HCT116 (cell line): ENCODE results near the gene TTC19. TPM values are rescaled to one million over a fixed set of nuclear protein-coding genes. Genes with fewer than 3 reads are reported as not detected.
"Not testable (repeated sequence)": the region's sequence is repeated elsewhere in the genome, so short reads cannot be mapped to it uniquely, and the experiment has no call there.

Experiments
- ATAC-seq: fragments of 200-7000 bp; cut with Tn5 transposase; 2 replicates; pipeline ENCODE4 v1.9.1; 2020; ENCODE audit warnings: mild to moderate bottlenecking, moderate library complexity
- BruUV-seq: library from RNA; stranded (reverse); fragments of 400-500 nt; replicated peaks from 2 replicates; lab custom pipeline; 2021; lab: Mats Ljungman, UMichigan
- CTCF ChIA-PET: fragments of 300-600 bp; sonication (Branson Sonifier 250); formaldehyde crosslinking; loops from one replicate; lab custom pipeline; 2021; ENCODE audit warnings: antibody characterized with exemption; lab: Charles Lee
- POLR2A ChIA-PET: fragments of 300-600, 350-600 bp; sonication (Branson Sonifier 250); formaldehyde crosslinking; loops from one replicate; lab custom pipeline; 2021; ENCODE audit warnings: antibody characterized with exemption; lab: Charles Lee
- RAD21 ChIA-PET, 2 experiments: fragments of 300-600 bp; sonication (Branson Sonifier 250); formaldehyde crosslinking; loops; one replicate each; lab custom pipeline; 2023; ENCODE audit warnings: low total read pairs in 2 of 2; ENCODE audit not compliant: uncharacterized antibody in 2 of 2, unreplicated experiment in 2 of 2, low non-redundant PET in 1 of 2; lab: Charles Lee
- DNase-seq: peaks from one replicate; pipeline ENCODE4 v3.0.0-alpha.2; 2010; ENCODE audit warnings: low read depth, low spot score
- H2AFZ ChIP-seq: fragments of 200-600 bp; shearing (Covaris generic), sonication (generic); 2 replicates; pipeline ENCODE4 v1.6.1; 2017; ENCODE audit warnings: low read depth, mixed run types, mixed read lengths, antibody characterized with exemption, low read length; ENCODE audit not compliant: poor library complexity, severe bottlenecking
- H3K27ac ChIP-seq: 2 replicates; pipeline ENCODE4 v1.5.1; 2012; ENCODE audit warnings: low read depth, low read length
- H3K27me3 ChIP-seq: fragments of 200-600 bp; sonication (generic); 2 replicates; pipeline ENCODE4 v1.6.1; 2016; ENCODE audit warnings: mixed run types, low read length, mixed read lengths; ENCODE audit not compliant: insufficient read depth
- H3K36me3 ChIP-seq, 2 experiments: fragments of 200-500 bp in 1 of 2; fragments of 200-600 bp in 1 of 2; sonication (Bioruptor generic) in 1 of 2; sonication (generic) in 1 of 2; 2 replicates each; pipeline versions ENCODE4 v1.5.1 to v1.6.1; 2014 to 2016; ENCODE audit warnings: low read length in 2 of 2, inconsistent platforms in 1 of 2, mixed read lengths in 1 of 2, mixed run types in 1 of 2; ENCODE audit not compliant: insufficient read depth in 2 of 2, control insufficient read depth in 1 of 2
- H3K4me1 ChIP-seq, 2 experiments: fragments of 200-600 bp in 1 of 2; sonication (generic) in 1 of 2; 2 replicates each; pipeline versions ENCODE4 v1.5.1 to v1.6.1; 2012 to 2017; ENCODE audit warnings: low read length in 2 of 2, inconsistent platforms in 1 of 2, mild to moderate bottlenecking in 1 of 2, mixed read lengths in 1 of 2, mixed run types in 1 of 2, moderate library complexity in 1 of 2; ENCODE audit not compliant: insufficient read depth in 2 of 2, control insufficient read depth in 1 of 2
- H3K4me2 ChIP-seq: fragments of 200-600 bp; sonication (generic); 2 replicates; pipeline ENCODE4 v1.6.1; 2017; ENCODE audit warnings: mixed run types, low read length, mixed read lengths
- H3K4me3 ChIP-seq, 2 experiments: fragments of 200-600 bp in 1 of 2; sonication (generic) in 1 of 2; replicated peaks in 1 of 2; 2 replicates each; pipeline ENCODE4 v1.5.1; 2011 to 2016; ENCODE audit warnings: low read length in 2 of 2, control low read depth in 1 of 2, low read depth in 1 of 2, mild to moderate bottlenecking in 1 of 2, mixed read lengths in 1 of 2, mixed run types in 1 of 2
- H3K79me2 ChIP-seq: fragments of 200-600 bp; sonication (generic); 2 replicates; pipeline ENCODE4 v1.6.1; 2017; ENCODE audit warnings: mild to moderate bottlenecking, mixed run types, low read length, moderate library complexity, mixed read lengths; ENCODE audit not compliant: insufficient read depth
- H3K9ac ChIP-seq: fragments of 200-600 bp; sonication (generic); 2 replicates; pipeline ENCODE4 v1.6.1; 2016; ENCODE audit warnings: low read length, mixed read lengths
- H3K9me2 ChIP-seq: fragments of 200-600 bp; sonication (generic), shearing (Covaris generic); 2 replicates; pipeline ENCODE4 v1.6.1; 2017; ENCODE audit warnings: mixed run types, mild to moderate bottlenecking, moderate library complexity; ENCODE audit not compliant: insufficient read depth
- H3K9me3 ChIP-seq, 2 experiments: fragments of 200-500 bp in 1 of 2; fragments of 200-600 bp in 1 of 2; sonication (Bioruptor generic) in 1 of 2; sonication (generic) in 1 of 2; 2 replicates each; pipeline ENCODE4 v1.6.1; 2014 to 2017; ENCODE audit warnings: low read length in 2 of 2, mixed read lengths in 2 of 2, inconsistent platforms in 1 of 2, low read depth in 1 of 2, mild to moderate bottlenecking in 1 of 2, mixed run types in 1 of 2, moderate library complexity in 1 of 2; ENCODE audit not compliant: control insufficient read depth in 1 of 2, insufficient read depth in 1 of 2
- H4K20me1 ChIP-seq: fragments of 200-600 bp; sonication (generic), shearing (Covaris generic); 2 replicates; pipeline ENCODE4 v1.6.1; 2017; ENCODE audit warnings: mixed run types, mild to moderate bottlenecking, moderate library complexity; ENCODE audit not compliant: insufficient read depth
- CBX3 ChIP-seq: IDR thresholded peaks from 2 replicates; pipeline ENCODE4 v1.6.1; 2012; ENCODE audit warnings: low read depth
- EZH2 ChIP-seq: fragments of 200-600 bp; sonication (generic); IDR thresholded peaks from 2 replicates; pipeline ENCODE4 v1.6.1; 2017; ENCODE audit warnings: antibody characterized with exemption, mixed run types
- MAX ChIP-seq: IDR thresholded peaks from 2 replicates; pipeline ENCODE4 v1.6.1; 2012
- POLR2AphosphoS5 ChIP-seq: IDR thresholded peaks from 2 replicates; pipeline ENCODE4 v1.6.1; 2011; ENCODE audit warnings: mild to moderate bottlenecking, low read depth, low read length, moderate library complexity
- SIN3A ChIP-seq: IDR thresholded peaks from 2 replicates; pipeline ENCODE4 v1.6.1; 2012; ENCODE audit warnings: low read depth
- SRF ChIP-seq: IDR thresholded peaks from 2 replicates; pipeline ENCODE4 v1.6.1; 2012; ENCODE audit warnings: low read depth
- TCF7L2 ChIP-seq: IDR thresholded peaks from 2 replicates; pipeline ENCODE4 v1.7.0; 2011; ENCODE audit warnings: borderline replicate concordance, inconsistent platforms; ENCODE audit not compliant: insufficient read depth, insufficient read length; ENCODE audit errors: extremely low read depth
- YY1 ChIP-seq: IDR thresholded peaks from 2 replicates; pipeline ENCODE4 v1.6.1; 2011; ENCODE audit warnings: low read length, low read depth, moderate library complexity, mild to moderate bottlenecking; ENCODE audit not compliant: insufficient replicate concordance; ENCODE audit errors: extremely low read depth
- ZNF274 ChIP-seq: fragments of 200-500 bp; sonication (Bioruptor generic); IDR thresholded peaks from 2 replicates; pipeline ENCODE4 v1.6.1; 2014; ENCODE audit warnings: mild to moderate bottlenecking, low read depth, low read length, inconsistent platforms
- intact Hi-C: fragments of 100-400 bp; cut with micrococcal nuclease; formaldehyde crosslinking; loops from 2 replicates; pipeline ENCODE4 v1.10.0; 2022
- total RNA-seq: library from RNA; stranded (reverse); gene quantifications from one replicate; pipeline ENCODE4 v1.2.1, GENCODE V29; 2021; ENCODE audit not compliant: unreplicated experiment
- TF ChIP-seq, protein P1 (sequence below): IDR thresholded peaks from 2 replicates; pipeline ENCODE4 v1.6.1; 2011; ENCODE audit warnings: mild to moderate bottlenecking, low read length, moderate library complexity; ENCODE audit not compliant: insufficient replicate concordance; ENCODE audit errors: extremely low read depth
- TF ChIP-seq, protein P2 (sequence below): IDR thresholded peaks from 2 replicates; pipeline ENCODE4 v1.6.1; 2012; ENCODE audit warnings: low read depth
- TF ChIP-seq, protein P3 (sequence below), 3 experiments: fragments of 200-600 bp in 1 of 3; sonication (generic) in 1 of 3; IDR thresholded peaks in 2 of 3; conservative IDR thresholded peaks in 1 of 3; 2 replicates each; pipeline ENCODE4 v1.5.1; 2012 to 2017; ENCODE audit warnings: low read depth in 2 of 3, low read length in 2 of 3, antibody characterized with exemption in 1 of 3, borderline replicate concordance in 1 of 3, control low read depth in 1 of 3, mild to moderate bottlenecking in 1 of 3, mixed read lengths in 1 of 3, mixed run types in 1 of 3, moderate library complexity in 1 of 3; ENCODE audit not compliant: insufficient read depth in 1 of 3

TTC19 gene
- total RNA-seq, 1 experiment from 2014 or later, result 61.3 TPM

DNA sequence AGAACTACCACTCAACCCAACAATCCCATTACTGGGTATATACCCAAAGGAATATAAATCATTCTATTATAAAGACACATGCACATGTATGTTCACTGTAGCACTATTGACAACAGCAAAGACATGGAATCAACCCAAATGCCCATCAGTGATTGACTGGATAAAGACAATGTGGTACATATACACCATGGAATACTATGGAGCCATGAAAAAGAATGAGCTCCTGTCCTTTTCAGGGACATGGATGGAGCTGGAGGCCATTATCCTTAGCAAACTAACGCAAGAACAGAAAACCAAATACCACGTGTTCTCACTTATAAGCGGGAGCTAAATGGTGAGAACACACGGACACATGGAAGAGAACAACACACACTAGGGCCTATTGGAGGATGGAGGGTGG is 55.5 kb downstream of the TTC19 start:
- intact Hi-C loops, H2AFZ ChIP-seq, ATAC-seq, H3K4me1 ChIP-seq, CTCF ChIA-PET, H3K27ac ChIP-seq, H3K4me2 ChIP-seq, H3K9ac ChIP-seq, POLR2A ChIA-PET, DNase-seq, H4K20me1 ChIP-seq, H3K9me2 ChIP-seq, BruUV-seq, H3K9me3 ChIP-seq, H3K4me3 ChIP-seq, H3K27me3 ChIP-seq, RAD21 ChIA-PET: not testable (repeated sequence)
- Histone ChIP-seq H3K36me3 (peaks cover 11 to 18% of the 10 kb centered on the region in 2 experiments; a peak in 3 of 4 replicates), H3K79me2 (peaks cover 23% of the 10 kb centered on the region)

DNA sequence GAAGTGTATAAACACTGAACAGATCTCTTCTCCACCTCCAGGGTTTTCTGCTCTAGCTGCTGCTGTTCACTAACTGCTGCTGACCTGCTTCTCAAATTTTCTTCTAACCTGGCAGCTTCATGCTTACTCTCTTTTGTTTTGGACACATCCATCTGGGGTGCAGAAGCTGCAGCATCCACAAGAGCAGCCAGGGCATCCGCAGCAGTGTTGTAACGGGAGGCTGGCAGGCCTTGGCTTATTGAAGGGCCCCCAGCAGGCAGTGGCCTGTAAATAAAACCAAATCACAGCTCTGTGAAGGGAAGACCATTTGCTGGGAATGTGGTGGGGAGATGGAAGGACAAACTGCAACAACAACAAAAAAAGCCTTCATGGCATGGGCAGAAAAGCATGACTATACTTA is 62.0 kb downstream of the TTC19 start:
- no peaks in the 10 kb centered on the region for H3K27me3 ChIP-seq
- no peak overlapping the region for H3K4me3 ChIP-seq
- no peak overlapping the region for H2AFZ ChIP-seq
- CTCF ChIA-PET, result no interaction called here
- no peaks in the 10 kb centered on the region for H3K9me2 ChIP-seq
- H3K9ac ChIP-seq, result no peak overlapping the region
- no peak overlapping the region for H3K4me2 ChIP-seq
- H3K36me3 ChIP-seq, result peaks cover 32 to 36% of the 10 kb centered on the region in 2 experiments
- no peaks in the 10 kb centered on the region for H3K9me3 ChIP-seq
- no TSS peak for BruUV-seq
- H3K4me1 ChIP-seq, result no peaks in the 10 kb centered on the region
- ATAC-seq (no peak), DNase-seq (no peak)
- POLR2A ChIA-PET, result no interaction called here
- RAD21 ChIA-PET, result no interaction called here
- H4K20me1 ChIP-seq, result no peaks in the 10 kb centered on the region
- no peak overlapping the region for H3K27ac ChIP-seq
- no peaks in the 10 kb centered on the region for H3K79me2 ChIP-seq
- intact Hi-C loops, result no loop called here
- TF ChIP-seq SIN3A, result no peak
- no peak for TF ChIP-seq EZH2
- no peak for TF ChIP-seq TCF7L2
- no peak for TF ChIP-seq YY1
- no peak for TF ChIP-seq SRF
- TF ChIP-seq, protein P1, sequence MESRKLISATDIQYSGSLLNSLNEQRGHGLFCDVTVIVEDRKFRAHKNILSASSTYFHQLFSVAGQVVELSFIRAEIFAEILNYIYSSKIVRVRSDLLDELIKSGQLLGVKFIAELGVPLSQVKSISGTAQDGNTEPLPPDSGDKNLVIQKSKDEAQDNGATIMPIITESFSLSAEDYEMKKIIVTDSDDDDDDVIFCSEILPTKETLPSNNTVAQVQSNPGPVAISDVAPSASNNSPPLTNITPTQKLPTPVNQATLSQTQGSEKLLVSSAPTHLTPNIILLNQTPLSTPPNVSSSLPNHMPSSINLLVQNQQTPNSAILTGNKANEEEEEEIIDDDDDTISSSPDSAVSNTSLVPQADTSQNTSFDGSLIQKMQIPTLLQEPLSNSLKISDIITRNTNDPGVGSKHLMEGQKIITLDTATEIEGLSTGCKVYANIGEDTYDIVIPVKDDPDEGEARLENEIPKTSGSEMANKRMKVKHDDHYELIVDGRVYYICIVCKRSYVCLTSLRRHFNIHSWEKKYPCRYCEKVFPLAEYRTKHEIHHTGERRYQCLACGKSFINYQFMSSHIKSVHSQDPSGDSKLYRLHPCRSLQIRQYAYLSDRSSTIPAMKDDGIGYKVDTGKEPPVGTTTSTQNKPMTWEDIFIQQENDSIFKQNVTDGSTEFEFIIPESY, result no peak
- TF ChIP-seq, protein P2, sequence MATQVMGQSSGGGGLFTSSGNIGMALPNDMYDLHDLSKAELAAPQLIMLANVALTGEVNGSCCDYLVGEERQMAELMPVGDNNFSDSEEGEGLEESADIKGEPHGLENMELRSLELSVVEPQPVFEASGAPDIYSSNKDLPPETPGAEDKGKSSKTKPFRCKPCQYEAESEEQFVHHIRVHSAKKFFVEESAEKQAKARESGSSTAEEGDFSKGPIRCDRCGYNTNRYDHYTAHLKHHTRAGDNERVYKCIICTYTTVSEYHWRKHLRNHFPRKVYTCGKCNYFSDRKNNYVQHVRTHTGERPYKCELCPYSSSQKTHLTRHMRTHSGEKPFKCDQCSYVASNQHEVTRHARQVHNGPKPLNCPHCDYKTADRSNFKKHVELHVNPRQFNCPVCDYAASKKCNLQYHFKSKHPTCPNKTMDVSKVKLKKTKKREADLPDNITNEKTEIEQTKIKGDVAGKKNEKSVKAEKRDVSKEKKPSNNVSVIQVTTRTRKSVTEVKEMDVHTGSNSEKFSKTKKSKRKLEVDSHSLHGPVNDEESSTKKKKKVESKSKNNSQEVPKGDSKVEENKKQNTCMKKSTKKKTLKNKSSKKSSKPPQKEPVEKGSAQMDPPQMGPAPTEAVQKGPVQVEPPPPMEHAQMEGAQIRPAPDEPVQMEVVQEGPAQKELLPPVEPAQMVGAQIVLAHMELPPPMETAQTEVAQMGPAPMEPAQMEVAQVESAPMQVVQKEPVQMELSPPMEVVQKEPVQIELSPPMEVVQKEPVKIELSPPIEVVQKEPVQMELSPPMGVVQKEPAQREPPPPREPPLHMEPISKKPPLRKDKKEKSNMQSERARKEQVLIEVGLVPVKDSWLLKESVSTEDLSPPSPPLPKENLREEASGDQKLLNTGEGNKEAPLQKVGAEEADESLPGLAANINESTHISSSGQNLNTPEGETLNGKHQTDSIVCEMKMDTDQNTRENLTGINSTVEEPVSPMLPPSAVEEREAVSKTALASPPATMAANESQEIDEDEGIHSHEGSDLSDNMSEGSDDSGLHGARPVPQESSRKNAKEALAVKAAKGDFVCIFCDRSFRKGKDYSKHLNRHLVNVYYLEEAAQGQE, result no peak
- TF ChIP-seq, protein P3, sequence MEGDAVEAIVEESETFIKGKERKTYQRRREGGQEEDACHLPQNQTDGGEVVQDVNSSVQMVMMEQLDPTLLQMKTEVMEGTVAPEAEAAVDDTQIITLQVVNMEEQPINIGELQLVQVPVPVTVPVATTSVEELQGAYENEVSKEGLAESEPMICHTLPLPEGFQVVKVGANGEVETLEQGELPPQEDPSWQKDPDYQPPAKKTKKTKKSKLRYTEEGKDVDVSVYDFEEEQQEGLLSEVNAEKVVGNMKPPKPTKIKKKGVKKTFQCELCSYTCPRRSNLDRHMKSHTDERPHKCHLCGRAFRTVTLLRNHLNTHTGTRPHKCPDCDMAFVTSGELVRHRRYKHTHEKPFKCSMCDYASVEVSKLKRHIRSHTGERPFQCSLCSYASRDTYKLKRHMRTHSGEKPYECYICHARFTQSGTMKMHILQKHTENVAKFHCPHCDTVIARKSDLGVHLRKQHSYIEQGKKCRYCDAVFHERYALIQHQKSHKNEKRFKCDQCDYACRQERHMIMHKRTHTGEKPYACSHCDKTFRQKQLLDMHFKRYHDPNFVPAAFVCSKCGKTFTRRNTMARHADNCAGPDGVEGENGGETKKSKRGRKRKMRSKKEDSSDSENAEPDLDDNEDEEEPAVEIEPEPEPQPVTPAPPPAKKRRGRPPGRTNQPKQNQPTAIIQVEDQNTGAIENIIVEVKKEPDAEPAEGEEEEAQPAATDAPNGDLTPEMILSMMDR (IDR thresholded peaks at IDR 0.05 in 2 of 3, conservative IDR thresholded peaks at IDR 0.05 in 1 of 3; ENCODE audit: borderline replicate concordance in 1 of 3, insufficient read depth in 1 of 3, low read depth in 2 of 3, low read length in 2 of 3), result no peak
- no peak for TF ChIP-seq MAX
- no peak for TF ChIP-seq POLR2AphosphoS5
- no peak for TF ChIP-seq CBX3
- TF ChIP-seq ZNF274, result no peak
